ENCODE measurements around the gene SPATA21.
A peak's percentile ranks its signal among the peaks of the same experiment; 100 is the strongest.

The SPATA21 gene

DNA sequence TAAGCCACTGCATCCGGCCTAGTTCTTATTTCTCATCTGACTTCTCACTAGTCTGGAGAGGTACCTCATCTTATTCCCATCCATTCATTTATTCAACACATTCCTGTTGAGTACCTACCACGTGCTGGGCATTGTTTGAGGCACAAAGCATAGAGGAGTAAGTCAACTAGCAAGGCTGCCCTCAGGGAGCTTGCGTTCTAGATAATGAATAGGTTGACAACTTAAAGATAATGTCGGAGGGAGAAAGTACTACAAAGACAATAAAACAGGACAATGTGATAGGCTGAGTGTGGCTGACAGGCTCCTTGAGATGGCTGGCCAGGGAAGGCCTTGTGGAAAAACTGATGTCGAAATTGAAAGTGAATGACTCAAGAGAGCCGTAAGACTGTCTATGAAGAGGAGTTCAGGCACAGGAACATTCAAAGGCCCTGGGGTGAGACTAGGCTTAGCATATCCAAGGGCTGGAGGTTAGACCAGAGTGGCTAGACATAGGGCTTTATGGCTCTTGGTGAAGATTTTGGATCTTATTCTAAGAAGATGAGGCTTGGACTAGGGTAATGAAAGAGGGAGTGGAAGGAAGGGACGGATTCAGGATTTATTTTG lies 18.3 kb downstream of the SPATA21 start:
- no peak for DNase-seq

DNA sequence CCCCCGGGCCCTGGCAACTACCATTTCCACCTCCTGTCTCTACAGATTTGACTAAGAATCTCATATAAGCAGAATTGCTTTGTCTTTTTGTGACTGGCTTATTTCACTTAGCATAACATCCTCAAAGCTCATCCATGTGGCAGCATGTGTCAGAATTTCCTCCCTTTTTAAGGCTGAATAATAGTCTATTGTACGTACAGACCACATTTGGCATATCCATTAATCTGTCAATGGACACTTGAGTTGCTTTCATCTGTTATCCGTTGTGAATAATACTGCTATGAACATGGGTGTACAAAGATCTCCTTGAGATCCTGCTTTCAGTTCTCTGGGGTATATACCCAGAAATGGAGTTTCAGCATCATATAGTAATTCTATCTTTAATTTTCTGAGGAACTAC lies 24.0 kb downstream of the SPATA21 start:
- DNase-seq, result no peak

DNA sequence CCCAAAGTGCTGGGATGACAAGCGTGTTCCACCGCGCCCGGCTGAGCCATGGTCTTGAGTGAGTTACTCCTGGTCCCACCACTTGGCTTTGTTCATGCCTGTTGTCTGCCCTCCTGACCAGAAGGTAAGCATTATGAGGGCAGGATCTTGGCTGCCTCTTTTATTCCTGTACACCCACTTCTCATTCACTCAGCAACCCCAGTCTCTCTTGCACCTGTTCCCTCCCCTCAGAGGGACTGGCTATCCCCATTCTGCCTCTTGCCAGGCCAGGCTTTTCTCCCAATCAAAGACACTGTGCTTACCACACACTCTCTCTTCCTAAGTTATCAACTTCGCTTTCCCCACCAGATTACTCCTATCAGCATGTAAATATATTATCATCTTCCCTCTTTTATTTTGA lies 26.4 kb downstream of the SPATA21 start:
- DNase-seq, result no peak

DNA sequence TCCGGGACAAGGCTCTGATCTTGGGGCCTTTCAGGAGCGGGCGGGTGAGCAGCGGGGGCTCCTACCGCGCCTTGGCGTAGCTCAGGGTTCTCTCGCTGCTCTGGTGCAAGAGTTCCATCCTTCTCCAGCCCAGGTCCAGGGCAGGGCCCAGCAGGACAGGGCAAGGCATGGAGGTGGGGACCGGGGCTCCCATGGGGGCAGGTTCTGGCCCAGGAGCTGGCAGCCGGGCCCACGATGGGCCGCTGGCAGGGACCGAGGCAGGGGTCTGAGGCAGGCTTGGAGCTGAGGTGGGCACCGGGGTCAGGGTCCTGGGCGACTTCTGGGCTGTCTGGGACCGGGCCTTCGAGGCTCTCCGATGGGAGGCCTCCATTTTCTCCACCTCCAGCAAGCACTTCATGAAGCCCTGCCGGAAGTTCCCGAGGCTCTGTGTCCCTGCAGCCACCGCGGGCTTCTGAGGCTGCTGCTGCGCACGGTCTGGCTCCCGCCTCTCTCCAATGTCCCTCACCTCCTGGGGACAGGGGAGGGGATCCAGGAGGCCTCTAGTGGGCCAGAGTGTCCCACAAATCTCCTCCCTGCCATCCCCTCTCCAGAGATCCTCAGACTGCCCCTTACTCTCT lies 27.6 kb downstream of the SPATA21 start:
- no peak for DNase-seq

DNA sequence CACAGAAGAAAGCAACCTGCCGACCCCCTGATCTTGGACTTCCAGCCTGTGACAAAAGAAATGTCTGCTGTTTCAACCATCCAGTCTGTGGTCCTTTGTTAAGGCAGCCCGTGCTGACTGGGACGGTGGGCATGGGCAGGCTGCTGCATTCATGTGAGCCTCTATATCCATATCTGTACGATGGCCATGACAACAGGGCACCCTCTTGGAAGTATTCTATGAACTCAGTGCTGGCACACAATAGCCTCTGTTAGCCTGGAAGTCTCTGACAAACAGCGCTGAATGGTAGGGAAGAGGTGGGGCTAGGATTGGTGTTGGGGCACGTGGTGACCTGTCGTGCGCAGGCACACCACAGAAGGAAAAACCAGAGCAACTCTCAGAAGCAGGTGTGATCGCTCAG lies 30.4 kb downstream of the SPATA21 start:
- DNase-seq, result no peak

DNA sequence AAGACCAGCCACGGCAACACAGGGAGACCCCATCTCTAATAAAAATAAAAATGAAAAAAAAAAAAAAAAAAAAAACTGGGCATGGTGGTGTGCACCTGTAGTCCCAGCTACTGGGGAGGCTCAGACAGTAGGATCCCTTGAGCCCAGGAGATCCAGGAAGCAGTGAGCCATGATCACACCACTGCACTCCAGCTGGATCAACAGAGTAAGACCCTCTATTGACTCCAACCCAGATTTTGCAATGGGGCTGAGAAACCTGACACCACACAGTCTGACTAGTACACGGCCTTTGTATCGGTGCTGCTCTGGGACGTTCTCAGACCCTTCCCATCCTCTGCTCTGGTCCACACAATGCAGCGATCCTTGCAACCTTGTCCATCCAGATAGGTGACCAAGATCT lies 31.8 kb downstream of the SPATA21 start:
- DNase-seq, result no peak

DNA sequence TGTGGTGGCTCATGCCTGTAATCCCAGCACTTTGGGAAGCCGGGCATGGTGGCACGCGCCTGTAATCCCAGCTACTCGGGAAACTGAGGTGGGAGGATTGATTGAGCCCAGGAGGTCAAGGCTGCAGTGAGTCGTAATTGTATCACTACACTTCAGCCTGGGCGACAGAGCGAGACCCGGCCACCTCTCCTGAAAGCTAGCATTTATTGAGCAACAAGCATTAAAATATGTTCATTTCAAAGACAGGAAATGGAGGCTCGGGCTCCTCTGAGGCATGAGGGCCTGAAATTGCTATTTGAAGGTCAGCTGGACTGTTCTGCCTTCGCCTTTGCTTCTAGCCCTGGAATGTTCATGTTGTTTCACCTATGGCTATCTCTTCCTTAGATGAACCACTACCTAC lies 34.5 kb downstream of the SPATA21 start:
- no peak for DNase-seq

DNA sequence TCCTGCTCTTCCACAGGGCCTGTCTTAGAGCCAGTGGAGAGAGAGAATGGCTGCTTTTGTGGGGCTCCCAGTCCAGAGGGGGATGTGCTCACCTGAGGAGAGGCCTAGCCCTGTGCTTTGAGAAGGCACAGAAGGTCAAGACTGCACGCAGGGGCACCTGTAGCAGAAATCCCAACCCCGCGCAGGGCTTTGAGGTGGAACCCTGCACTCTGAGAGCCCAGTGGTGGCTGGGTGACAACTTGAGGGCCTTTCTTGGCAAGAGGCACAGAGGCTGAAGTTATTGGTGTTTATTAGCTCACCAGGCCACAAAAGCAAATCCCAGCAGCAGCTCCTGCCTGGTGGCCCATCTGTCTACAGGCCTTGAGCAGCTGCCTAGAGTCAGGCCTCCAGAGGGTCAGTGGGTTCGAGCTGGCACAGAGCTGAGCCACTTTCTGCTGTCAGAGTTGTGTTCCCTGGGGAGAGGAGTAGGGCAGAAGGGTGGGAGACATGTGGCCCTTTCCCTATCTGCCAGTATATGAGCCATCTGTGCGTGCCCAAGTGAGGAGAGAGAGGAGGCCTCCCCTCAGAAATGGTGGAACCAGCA lies 38.8 kb downstream of the SPATA21 start:
- DNase-seq, result no peak

DNA sequence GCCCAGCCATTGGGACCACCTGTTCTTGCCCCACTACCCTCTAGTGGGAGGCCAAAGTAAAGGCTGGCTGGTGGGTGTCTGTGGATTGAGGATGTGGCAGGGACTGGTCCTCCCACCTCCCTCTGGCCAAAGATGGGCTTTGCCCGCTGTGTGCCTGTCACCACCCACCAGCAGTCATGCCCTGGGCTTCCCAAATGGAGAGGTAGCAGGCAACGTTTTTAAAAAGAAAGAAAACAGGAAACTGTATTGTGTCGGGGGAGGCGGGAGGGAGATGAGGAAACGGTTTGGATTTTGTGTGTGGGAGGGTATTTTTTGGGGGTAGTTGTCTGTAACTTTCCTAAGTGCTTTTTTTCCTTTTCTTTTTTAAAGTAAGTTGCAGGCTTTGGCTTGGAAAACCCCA lies 40.1 kb downstream of the SPATA21 start:
- no peak for DNase-seq

DNA sequence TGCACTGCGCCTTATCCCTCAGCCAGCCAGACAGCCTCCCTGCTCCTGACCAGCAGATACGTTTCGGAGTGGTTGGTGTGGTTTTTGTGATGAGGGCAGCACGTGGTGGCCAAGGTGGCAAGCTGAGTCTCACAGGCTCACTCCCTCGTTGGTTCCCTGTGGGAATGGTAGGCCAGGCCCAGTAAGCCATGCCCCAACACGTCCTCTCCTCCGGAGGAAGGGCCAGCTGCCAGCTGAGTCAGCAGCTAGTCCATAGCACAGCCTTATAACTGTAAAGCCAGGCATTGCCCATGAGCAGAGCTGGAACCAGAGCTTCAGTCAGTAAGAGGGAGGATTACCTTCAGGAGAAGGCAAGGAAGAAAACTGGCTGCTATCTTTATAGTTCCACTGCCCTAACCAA lies 40.6 kb downstream of the SPATA21 start:
- no peak for DNase-seq

DNA sequence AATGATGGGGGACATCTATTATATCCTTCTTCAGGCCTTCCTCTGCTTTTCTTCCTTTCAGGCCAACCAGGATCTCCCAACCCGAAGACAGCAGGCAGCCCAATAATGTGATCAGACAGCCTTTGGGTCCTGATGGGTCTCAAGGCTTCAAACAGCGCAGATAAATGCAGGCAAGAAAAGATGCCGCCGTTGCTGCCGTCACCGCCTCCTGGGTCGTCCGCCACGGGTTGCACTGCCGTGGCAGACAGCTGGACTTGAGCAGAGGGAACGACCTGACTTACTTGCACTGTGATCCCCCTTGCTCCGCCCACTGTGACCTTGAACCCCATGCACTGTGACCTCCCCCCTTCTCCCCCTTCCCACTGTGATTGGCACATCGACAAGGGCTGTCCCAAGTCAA lies 42.2 kb downstream of the SPATA21 start:
- no peak for DNase-seq

DNA sequence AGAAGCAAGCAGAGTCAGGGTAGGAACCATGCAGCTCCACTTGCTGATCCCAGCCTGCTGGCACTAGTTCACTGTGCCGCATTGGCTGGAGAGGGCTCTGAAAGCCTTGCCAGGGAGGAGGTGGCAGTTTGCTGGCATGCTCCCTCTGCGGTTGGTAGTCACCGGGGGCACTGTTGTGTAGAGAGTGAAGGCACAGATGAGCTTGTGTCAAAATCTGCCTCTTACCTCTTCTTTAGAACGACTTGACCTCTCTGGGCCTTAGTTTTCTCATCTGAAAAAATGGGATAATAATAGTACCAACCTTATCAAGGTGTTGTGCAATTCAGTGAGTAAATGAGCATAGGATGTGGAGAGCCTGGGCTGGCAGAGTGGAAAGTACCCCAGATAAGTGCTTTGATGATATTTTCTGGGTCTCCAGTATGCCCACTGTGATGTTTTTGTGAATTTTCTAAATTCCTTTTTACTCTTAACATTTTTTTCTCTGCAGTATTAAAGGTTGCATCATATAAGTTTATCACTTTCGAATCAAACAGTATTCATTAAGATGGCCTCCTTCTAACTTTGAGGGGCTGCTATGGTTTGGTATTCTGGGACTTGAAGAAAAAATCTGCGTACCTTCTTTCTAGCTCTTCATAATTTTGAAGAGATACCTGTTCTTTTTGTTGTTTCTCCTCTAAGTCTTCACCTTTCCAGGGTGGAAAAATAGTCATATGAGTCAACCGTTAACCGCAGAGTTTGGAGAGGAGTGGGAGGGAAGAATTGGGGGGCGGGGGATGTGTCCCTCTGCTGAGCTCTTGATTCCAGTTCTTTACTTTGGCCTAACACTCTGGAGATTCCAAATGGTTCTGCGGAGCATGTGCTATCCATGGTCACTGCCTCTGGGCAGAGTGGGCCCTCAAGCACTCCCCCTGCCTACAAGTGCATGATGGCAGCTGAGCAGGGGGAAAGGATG lies 43.4 kb downstream of the SPATA21 start:
- DNase-seq, result no peak

DNA sequence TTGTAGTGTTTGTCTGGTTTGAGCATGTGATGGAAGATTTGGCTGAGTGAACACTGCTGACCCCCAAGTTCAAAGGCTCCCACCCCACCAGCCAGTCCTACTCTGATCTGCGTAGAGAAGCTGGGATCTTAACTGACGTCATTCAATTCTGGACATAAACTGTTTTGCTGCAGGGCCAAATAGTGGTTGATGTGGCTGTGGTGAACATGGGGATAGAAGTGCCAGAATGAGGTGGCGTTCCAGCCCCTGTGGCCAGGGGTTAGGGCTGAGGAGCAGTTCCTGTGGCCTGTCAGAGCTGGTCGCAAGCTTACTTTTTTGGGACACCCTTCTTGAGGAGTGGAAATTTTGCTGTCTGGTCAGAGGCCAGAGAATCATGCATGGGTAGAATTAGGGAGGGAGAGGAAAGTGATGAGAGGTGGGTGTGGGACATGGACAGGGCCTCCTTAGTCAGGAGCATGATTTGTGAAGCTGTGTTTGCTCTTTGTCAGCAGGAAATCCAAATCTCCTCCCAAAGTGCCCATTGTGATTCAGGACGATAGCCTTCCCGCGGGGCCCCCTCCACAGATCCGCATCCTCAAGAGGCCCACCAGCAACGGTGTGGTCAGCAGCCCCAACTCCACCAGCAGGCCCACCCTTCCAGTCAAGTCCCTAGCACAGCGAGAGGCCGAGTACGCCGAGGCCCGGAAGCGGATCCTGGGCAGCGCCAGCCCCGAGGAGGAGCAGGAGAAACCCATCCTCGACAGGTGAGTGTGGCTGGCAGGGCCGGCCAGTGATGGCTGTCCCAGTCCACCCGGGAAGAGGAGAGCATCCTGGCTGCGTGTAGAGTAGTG lies 44.3 kb downstream of the SPATA21 start:
- no peak for DNase-seq

DNA sequence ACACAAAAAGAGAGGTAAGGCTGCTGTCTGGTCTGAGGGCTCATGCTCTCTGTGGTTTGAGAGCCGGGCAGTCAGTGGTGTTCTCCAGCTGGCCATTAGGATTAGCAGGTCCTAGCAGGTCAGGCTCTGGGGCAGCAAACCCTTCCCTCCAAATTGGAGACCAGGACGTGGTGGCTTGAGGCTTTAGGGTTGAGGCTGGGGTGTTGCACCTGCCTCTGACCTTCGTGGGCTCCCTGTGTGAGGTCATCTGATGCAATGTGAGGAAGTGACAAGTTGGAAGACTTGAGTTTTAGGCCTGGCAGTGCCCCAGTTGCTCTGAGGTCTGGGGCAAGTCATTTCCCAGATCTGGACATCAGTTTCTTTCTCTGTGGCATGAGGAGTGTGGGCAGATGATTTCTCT lies 45.8 kb downstream of the SPATA21 start:
- DNase-seq, result peak in 1 of 2 donors; percentile 4

DNA sequence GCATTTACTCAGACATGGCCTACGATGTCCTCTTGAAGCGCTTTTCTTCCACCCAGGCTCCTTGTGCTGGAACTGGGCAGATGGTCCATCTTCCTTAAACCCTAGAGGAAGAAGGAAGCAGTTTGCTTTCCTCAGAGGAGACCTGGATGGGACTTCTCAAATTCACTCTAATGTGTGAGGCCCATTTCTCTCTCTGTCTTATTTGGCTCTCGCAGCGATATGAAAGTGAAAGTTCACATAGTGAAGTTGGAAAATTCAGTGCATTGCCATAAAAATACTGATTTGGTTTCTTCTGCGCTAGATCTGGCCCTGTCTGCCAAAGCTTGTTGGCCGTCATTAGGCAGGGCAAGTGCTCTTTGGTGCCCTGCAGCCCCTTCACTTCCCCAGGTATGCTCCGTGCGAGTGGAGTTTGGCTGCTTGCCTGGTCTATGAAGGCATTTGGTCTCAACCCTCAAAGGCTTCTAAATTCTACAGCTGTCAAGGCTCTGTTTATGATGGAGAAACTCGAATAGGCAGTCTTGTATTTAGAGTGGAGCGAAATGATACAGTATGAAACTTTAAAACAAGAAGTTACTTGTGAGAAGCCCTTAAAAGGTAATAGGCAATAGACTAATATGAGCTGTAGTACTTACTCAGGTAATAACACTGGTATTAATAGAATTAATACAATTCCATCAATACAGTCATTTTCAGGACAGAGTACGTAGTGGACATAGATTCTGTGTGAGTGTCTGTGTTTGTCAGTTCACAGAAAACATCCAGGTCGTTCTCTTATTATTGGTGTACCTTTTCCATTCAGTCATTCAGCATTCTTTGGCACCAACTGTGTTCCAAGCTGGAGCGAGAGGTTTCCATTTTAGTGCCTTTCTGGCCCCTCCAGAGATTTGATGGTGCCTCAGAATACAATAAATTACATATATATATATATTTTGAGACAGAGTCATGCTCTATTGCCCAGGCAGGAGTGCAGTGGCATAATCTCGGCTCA lies 49.7 kb downstream of the SPATA21 start:
- peak in 1 of 2 donors; percentile 25 for DNase-seq

DNA sequence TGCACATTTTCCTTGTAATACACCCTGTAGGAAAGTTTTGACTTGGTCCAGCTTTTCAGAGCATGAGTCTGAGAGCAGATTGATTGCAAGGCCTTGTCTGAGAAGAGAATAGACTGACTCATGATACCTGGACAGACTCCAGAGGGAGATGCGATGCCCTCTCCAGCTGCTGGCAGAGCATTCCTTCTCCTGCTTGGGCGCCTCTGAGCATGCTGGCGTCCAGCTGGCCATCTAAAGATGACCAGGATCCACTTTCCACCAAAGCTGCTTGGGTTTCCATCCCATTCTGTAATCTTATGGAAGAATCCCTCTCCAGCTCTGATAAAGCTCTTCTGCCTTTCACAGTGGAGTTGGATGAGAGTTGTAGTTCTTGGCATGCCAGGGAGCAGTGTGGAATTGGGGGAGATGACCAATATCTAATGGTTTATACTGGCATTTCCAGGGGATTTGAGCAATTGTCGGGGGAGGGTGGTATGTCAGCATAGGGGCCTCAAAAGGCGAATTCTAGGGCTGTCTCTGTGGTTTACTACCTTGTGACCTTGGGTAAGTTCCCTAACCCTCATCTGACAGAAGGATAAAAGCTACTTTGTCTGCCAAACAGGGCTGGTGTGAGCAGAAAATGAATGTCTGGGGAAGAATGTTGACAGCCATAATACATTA lies 50.6 kb downstream of the SPATA21 start:
- DNase-seq, result peak in 1 of 2 donors; percentile 15

DNA sequence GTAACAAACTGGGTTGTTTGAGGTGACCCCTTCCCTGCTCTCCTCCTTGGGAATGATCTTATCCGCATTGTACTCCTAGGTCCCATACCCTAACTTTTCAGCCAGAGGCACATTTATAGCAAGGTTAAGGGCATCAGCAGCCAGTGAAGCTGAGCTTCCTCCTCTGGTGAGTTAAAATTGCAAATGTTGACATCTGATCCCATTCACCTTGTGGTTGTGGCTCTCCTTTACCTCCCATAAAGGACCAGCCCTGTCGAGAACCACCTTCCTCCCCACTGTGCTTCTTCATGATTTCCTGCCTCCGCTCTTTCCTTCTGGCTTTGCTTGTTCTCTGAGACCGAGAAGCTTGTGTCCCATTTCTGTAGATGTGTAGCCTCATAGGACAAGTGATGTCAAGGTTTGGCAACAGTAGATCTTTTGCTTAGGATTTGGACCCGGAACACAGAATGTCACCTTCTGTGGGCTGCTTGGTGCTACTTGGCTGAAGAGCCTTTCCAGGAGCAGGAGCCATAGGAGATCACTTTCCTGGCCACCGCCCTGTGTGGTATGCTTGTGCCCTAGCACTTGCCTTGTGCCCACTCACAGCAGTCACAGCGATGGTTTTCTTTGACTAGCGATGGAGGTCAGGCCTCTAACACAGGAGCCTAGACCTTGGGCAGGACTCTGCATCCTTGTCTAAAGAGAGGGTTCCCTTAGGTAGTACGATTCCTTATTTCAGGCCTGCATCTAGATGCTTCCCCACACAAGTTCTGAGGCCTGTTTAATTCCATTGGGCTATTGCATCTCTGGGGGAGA lies 51.4 kb downstream of the SPATA21 start:
- DNase-seq, result no peak

DNA sequence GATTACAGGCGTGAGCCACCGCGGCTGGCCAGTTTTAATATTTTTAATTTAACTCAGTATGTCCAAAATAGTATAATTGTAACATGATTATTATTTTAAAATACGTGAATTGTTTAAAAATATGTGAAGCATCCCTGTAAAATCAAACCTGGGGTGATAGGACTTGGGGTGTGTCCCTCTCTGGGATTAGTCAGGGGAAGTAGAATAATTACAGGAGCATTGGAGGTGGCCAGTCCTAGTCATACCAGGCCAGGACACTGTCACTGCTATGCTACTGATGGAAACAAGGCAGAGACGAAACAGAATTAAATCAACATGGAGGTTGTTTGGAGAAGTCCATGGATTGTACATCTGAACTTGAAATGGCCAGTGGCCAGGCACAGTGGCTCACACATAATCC lies 53.3 kb downstream of the SPATA21 start:
- DNase-seq, result no peak

DNA sequence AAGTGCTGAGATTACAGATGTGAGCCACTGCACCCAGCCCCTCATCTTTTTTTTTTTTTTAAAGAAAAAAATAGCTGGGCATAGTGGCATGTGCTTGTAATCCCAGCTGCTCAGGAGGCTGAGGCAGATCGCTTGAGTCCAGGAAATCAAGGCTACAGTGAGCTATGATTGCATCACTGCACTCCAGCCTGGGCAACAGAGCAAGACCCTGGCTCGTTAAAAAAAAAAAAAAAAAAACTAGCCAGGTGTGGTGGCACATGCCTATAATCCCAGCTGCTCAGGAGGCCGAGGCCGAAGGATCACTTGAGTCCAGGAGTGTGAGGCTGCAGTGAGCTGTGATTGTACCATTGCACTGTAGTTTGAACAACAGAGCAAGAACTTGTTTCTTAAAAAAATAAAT lies 56.4 kb downstream of the SPATA21 start:
- no peak for DNase-seq

DNA sequence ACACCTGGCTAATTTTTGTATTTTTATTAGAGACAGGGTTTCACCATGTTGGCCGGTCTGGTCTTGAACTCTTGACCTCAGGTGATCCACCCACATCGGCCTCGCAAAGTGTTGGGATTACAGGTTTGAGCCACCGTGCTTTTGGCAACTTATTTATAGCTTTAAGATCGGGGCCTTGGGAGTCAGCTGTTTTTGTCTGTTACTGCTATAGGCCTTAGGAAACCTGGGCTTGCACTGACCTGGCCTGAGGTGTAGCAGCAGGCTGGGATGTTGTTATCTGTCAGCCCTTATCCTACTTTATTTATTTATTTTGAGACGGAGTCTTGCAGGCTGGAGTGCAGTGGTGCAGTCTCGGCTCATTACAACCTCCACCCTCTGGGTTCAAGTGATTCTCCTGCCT lies 58.8 kb downstream of the SPATA21 start:
- no peak for DNase-seq

All from CD4-positive, alpha-beta T cell treated with Interferon alpha-2 for 1 hour (primary cell).